Stimulated activated CD8-positive, alpha-beta memory T cell treated with anti-CD3 and anti-CD28 coated beads, Interleukin-15, amount 100 ng/mL, for 1 hour (primary cell): ENCODE measurements around the gene NIN.
"Not testable (repeated sequence)": the region's sequence is repeated elsewhere in the genome, so short reads cannot be mapped to it uniquely, and the experiment has no call there.

Experiments
- DNase-seq: peaks from one replicate; pipeline ENCODE4 v3.0.0-alpha.2; 2020; ENCODE audit warnings: low read depth

NIN gene

DNA sequence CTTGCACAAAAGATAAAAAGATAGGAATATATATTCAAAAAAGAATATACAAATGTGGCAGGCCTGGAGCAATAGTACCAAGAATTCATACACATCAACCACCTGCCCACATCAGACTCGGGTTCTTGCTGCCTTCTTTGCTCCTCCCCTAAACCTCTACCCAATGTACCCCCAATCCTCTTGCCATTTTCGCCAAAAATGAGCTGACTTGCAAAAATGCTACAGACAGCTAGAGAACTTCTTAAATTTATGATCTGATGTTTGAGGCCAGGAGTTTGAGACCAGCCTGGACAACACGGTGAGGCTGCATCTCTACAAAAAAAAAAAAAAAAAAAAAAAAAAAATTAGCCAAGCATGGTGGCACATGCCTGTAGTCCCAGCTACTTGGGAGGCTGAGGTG, 119.9 kb downstream of the NIN start:
- DNase-seq = no peak

DNA sequence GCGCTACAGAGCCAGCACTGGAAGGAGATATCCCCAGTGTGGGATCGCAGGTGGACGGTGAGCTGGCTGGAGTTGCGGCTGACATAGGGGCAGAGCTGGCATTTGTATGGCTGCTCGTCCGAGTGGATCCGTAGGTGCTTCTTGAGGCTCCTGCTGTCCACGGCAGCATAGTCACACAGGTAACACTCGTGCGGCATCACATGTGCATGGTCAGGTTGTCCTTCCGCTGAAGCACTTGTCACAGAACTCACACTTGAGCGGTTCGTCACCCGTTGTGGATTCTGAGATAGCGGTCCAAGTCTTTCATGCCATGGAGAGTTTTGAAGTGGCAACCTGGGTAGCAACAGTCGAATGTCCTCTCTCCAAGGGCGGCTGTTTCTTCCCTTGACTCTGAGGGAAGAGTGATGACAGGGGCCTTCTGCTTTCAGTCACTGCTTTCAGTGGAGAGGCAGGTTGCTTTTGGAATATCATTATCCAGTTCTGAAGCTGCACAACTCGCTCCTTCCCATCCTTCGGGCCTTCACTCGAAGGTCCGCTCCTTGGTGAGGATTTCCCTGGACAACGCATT, 125.9 kb downstream of the NIN start:
- DNase-seq = no peak

DNA sequence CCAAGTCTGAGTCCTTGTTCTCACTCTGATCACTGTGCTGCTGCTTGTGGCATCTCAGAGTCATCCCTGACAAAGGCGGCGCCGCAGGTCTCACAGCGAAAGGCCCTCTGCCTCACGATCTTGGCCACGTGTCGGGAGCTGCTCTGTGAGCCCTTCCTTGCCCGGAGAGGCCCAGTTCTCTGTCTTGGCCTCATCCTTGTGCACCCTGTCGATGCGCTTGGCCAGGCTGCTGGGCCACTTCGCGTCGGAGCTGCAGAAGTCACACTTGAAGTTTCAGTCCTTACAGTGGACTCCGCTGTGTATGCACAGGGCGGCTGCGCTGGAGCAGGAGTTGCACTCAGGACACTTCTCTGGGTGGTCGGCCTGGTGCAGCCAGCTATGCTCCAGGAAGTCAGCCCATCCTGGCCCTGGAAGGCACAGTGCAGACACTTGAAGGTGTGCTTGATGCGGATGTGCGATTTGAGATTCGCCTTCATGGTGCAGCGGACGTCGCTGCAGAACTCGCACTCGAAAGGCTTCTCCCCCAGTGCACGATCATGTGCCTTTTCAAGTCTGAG, 126.4 kb downstream of the NIN start:
- DNase-seq = no peak

DNA sequence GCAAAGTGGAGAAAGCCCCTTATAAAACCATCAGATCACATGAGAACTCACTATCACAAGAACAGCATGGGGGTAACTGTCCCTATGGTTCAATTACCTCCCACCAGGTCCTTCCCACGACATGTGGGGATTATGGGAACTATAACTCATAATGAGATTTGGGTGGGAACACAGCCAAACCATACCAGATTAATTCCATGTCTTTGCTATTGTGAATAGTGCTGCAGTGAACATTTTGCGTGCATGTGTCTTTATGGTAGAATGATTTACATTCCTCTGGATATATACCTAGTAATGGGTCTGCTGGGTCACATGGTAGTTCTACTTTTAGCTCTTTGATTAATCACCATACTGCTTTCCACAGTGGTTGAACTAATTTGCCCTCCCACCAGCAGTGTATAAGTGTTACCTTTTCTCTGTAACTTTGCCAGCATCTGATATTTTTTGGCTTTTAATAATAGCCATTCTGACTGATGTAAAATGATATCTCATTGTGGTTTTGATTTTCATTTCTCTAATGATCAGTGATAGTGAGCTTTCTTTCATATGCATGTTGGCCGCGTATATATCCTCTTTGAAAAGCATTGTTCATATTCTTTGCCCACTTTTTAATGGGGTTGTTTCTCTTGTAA, 133.2 kb downstream of the NIN start:
- no peak for DNase-seq

DNA sequence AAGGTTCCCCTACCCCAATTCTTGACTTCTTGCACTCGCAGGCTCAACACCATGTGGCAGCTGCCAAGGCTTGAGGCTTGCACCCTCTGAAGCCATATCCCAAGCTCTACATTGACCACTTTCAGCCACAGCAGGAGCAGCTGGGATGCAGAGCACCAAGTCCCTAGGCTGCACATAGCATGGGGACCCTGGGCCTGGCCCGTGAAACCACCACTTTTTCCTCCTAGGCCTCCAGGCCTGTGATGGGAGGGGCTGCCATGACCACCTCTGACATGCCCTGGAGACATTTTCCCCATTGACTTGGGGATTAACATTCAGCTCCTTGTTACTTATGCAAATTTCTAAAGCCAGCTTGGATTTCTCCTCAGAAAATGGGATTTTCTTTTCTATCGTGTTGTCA, 136.7 kb downstream of the NIN start:
- DNase-seq = not testable (repeated sequence)

DNA sequence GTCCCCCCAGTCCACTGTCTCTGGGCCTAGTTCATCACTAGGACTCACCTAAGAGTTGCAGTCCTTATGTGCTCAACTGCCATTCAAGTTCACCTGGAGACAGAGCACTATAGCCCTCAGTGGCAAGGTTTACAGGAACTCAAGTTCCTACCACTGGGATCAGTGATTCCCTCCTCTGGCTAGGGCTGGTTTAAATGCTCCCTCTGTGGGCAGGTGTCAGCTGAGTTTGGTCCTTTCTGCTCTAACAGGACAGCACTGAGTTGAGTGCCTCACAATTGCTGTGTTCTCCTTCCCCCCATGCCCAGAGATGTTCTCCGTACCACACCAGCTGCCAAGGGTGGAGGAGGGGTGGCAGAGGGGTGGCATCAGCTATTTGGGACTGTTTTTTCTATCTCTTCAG, 142.1 kb downstream of the NIN start:
- no peak for DNase-seq

DNA sequence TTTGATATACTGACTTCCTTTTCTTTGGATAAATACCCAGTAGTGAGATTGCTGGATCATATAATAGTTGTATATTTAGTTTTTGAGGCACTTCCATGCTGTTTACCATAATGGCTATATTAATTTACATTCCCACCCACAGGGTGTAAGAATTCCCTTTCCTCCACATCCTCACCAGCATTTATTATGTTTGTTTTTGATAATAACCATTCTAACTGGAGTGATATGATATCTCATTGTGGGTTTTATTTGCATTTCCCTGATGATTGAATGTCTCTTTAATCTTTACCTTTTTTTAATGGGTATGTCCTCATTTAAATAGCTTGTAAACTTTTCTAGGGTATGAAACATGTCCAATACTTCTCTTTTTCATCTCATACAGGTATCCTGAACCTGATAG, 151.3 kb downstream of the NIN start:
- no peak for DNase-seq

DNA sequence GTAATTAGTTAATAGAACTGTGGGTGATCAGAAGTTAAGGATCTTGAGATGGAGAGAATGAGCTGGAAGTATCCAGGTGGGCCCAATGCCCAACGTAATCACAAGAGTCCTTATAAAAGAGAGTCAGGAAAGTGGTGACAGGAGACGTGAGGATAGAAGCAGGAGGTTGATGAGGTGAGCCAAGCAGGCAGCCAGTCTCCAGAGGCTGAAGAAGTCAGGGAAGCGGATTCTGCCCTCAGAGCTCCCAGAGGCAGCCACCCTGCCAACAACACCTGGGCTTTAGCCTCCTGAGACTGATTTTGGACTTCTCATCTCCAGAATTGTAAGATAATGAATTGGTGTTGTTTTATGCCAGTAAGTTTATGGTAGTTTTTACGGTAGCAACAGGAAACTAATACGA, 152.8 kb downstream of the NIN start:
- DNase-seq = no peak

DNA sequence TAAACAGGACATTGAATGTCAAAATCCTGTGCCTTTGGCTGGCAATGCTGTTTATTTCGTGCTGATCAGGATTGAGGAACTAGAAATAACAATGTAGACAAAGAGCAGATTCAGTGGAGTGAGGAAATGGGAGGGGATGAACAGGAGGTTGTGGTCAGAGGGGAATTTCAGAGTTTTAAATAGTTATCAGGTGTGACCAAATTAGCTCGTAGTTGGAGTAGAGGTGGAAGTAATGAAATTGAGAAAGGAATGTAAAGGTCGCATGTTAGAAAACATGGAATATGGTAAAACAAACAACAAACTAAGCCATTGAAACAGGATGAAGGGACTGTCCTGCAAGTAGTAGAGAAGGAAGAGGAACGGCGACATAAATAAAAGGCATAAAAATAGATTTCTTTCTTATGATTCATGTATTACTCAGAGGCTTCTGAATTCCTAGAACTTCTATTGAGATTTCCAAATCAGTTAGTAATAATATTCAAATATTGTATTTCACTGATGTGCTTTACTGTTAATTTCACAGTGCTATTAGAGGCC, 153.4 kb downstream of the NIN start:
- no peak for DNase-seq

DNA sequence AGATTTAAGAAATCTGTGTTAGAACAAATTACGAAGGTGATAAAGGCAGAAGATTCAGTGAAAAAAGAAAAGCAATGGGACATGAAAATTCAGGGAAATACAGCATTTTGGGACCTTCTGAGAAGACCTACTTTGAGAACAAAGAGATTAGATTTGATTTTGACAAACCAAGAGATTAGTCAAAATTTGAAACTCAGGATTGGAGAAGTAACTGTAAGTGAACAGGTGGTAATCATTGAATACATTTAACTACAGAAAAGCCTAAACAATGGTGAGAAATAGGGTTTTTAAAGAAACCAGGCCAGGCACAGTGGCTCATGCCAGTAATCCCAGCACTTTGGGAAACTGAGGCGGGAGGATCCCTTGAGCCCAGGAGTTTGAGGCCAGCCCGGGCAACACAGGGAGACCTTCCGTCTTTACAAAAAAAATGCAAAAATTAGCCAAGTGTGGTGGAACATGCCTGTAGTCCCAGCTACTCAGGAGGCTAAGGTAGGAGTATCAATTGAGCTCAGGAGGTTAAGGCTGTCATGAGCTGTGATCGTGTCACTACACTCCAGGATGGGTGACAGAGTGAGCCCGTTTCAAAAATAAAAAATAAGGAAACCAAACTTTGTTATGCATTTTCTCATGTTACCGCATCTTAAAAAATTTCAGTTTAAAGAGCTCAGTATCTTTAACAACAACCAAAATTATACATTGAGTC, 154.0 kb downstream of the NIN start:
- DNase-seq = no peak

DNA sequence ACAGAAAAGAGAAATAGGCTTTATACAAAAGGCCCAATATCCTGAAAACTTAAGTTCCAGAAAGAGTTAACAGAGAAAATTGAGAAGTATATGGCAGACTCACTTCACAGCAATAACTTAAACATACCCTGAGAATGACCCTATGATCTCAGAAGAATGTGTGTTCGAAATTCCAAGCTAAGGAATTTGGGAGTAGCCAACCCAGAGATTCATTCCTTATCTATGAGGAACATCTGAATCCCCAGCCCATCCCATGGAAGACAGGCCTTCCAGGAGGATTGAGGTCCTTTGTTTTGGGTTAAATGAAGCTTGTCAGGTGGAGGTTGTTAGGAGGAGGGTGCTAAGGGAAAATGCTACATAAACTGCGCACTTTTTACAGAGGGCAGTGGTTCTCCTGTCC, 155.4 kb downstream of the NIN start:
- DNase-seq = no peak

DNA sequence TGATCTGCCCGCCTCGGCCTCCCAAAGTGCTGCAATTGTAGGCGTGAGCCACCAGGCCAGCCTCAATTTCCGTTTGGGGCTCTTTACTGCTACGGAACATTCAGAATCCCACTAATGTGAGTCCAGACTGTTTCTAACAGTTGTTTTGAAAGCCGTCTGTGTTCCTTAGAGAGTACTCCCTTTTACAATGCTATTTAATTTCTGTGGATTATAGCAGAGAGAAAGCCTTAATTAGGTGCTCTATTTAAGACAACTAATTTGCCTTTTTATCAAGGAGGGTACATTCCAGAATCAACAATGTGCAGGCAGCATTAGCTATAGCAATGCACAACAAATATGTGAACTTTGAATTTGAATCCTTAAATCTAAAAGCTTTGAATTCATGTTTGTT, 160.1 kb downstream of the NIN start:
- DNase-seq = no peak

DNA sequence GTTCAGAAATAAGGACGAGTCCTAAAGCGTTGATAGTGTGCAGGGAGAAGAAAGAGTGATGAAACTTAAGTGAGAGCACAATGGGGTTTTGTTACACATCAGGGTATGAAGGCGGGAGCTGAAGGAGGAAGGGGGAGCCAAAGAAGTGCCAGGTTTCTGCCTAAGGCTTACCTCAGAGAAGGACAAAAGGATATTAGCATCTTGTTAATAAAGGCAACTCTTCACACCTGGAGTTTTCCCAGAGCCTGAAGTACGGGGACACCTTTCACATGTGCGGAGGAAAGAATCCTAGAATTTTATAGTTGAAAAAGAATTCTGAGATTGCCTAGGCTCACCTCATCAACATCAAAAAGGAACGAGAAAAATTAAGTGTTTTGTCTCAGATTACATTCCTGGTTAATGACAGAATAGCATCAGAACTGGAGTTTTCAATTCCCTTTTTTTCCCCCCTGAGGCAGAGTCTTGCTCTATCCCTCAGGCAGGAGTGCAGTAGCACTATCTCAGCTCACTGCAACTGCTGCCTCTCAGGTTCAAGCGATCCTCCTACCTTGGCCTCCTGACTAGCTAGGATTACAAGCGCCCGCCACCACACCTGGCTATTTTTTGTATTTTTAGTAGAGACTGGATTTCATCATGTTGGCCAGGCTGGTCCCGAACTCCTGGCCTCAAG, 160.6 kb downstream of the NIN start:
- DNase-seq = no peak
